Thyroid gland (tissue), 4 donors: ENCODE measurements around the gene ZC3H18. TPM values are rescaled to one million over a fixed set of nuclear protein-coding genes. Genes with fewer than 3 reads are reported as not detected.

ENCODE experiments used
- DNase-seq, 2 donors: peaks; one replicate each; pipeline ENCODE4 v3.0.0-alpha.2; 2019
- H3K27ac ChIP-seq, 3 donors: fragments of 200-600 bp; sonication (generic); 1 replicate in 2 of 3; 2 replicates in 1 of 3; pipeline ENCODE4 v1.5.1; 2016 to 2019; ENCODE audit warnings: mild to moderate bottlenecking in 1 of 3, moderate library complexity in 1 of 3
- H3K27me3 ChIP-seq: fragments of 200-600 bp; sonication (generic); one replicate; pipeline ENCODE4 v1.5.1; 2019
- H3K36me3 ChIP-seq, 2 donors: fragments of 200-600 bp; sonication (generic); one replicate each; pipeline ENCODE4 v1.5.1; 2016 to 2019
- H3K4me1 ChIP-seq, 2 donors: fragments of 200-600 bp; sonication (generic); one replicate each; pipeline ENCODE4 v1.5.1; 2017 to 2019
- H3K4me3 ChIP-seq, 3 donors: fragments of 200-600 bp; sonication (generic); replicated peaks in 1 of 3; 1 replicate in 2 of 3; 2 replicates in 1 of 3; pipeline ENCODE4 v1.5.1; 2016; ENCODE audit warnings: mild to moderate bottlenecking in 1 of 3
- H3K9me3 ChIP-seq: fragments of 200-600 bp; sonication (generic); one replicate; pipeline ENCODE4 v1.5.1; 2017
- POLR2A ChIP-seq, 2 donors: fragments of 450-650 bp; IDR thresholded peaks; one replicate each; pipeline ENCODE4 v1.6.1; 2017; ENCODE audit warnings: antibody characterized with exemption in 2 of 2, mild to moderate bottlenecking in 2 of 2, moderate library complexity in 1 of 2
- WGBS, 2 donors: methylation state at CpG; one replicate each; pipeline ENCODE4 v1.1.5; 2017; 5-methylcytosine and 5-hydroxymethylcytosine counted together
- intact Hi-C: fragments of 100-400 bp; cut with DNase I; formaldehyde crosslinking; loops from one replicate; pipeline ENCODE4 v1.15.1; 2023
- total RNA-seq, 4 donors: library from RNA; depleted of rRNA; stranded (reverse); fragments of >200 nt; gene quantifications; one replicate each; pipeline ENCODE4 v1.2.3, GENCODE V29; 2016
- TF ChIP-seq, protein P1 (sequence below), 6 experiments: fragments of 200-600 bp in 3 of 6; fragments of 450-650 bp in 3 of 6; sonication (generic) in 3 of 6; IDR thresholded peaks; one replicate each; pipeline ENCODE4 v1.5.1; 2016 to 2019; ENCODE audit warnings: antibody characterized with exemption in 6 of 6, mild to moderate bottlenecking in 2 of 6, inconsistent platforms in 1 of 6, moderate library complexity in 1 of 6

ZC3H18 gene
- total RNA-seq, 4 donors from 2014 or later, result 14.8 to 25.5 (median 20.9) TPM

DNA sequence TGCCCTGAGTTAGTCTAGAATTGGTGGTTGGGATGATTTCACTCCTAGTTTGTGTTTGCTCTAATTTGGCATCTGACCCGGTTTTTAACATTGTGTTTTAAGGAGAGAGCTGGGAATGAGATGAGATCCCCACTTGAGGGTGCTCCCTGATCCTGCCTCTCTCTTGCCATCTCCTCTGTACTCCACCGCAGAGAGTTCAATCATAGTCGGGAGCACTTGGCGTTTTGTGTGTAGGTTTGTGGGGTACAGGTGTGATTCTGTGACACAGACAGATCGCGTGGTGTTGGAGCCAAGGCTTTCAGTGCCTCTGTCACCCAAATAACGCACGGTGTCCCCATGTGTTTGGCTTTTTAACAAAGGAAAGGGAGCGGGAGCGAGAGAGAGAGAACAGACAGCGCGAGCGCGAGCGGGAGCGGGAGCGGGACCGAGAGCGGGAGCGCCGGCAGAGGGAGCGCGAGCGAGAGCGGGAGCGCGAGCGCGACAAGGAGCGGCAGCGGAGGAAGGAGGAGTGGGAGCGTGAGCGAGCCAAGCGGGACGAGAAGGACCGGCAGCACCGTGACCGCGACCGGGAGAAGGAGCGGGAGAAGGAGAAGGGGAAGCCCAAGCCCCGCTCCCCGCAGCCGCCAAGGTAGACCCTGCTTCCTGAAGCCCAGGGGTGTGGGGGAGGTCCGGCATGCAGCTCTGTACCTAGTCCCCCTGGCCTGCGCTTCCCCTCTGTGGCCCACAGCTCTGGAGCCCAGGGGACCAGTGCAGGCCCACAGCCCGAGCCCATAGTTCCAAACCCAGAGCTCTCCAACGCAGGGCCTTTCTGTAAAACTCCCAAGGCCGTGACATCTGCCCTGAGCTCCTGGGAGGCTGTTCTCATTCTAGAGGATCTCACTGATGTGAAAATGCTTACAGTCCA, 41.0 kb downstream of the ZC3H18 start:
- TF ChIP-seq POLR2A (IDR thresholded peaks at IDR 0.05), result no peak
- TF ChIP-seq, protein P1, sequence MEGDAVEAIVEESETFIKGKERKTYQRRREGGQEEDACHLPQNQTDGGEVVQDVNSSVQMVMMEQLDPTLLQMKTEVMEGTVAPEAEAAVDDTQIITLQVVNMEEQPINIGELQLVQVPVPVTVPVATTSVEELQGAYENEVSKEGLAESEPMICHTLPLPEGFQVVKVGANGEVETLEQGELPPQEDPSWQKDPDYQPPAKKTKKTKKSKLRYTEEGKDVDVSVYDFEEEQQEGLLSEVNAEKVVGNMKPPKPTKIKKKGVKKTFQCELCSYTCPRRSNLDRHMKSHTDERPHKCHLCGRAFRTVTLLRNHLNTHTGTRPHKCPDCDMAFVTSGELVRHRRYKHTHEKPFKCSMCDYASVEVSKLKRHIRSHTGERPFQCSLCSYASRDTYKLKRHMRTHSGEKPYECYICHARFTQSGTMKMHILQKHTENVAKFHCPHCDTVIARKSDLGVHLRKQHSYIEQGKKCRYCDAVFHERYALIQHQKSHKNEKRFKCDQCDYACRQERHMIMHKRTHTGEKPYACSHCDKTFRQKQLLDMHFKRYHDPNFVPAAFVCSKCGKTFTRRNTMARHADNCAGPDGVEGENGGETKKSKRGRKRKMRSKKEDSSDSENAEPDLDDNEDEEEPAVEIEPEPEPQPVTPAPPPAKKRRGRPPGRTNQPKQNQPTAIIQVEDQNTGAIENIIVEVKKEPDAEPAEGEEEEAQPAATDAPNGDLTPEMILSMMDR (IDR thresholded peaks at IDR 0.05), result no peak
- WGBS, 2 donors, result 84 to 85% methylated on average over 45 to 49 of the region's 49 CpGs
- H3K9me3 ChIP-seq, result no peaks in the 10 kb centered on the region
- H3K27me3 ChIP-seq, result no peaks in the 10 kb centered on the region
- no peak for DNase-seq
- H3K4me1 ChIP-seq, result peaks cover 0 to 5% of the 10 kb centered on the region in 2 donors
- intact Hi-C loops, result no loop called here
- H3K27ac ChIP-seq, result no peak overlapping the region
- peaks cover 23 to 33% of the 10 kb centered on the region in 2 donors for H3K36me3 ChIP-seq
- H3K4me3 ChIP-seq, result no peak overlapping the region

DNA sequence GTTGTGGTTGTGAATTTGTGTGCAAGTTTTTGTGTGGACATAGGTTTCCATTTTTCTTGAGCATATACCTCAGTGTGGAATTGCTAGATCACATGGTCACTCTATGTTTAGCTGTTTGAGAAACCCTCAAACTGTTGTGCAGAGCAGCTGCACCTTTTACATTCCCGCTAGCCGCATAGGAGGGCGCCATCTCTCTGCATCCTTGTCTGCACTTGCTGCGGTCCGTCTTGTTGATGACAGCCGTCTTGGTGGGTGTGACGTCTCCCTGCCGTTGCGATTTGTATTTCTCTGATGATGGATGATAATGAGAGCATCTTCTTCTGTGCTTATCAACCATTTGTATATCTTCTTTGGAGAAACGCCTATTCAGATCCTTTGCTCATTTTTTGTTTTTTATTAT, 43.1 kb downstream of the ZC3H18 start:
- no peaks in the 10 kb centered on the region for H3K9me3 ChIP-seq
- intact Hi-C loops, result no loop called here
- peaks cover 0 to 12% of the 10 kb centered on the region in 2 donors for H3K4me1 ChIP-seq

GRCh38 chr16:88613911-88614817, 44.0 kb downstream of the ZC3H18 start:
- DNase-seq, result no peak
- H3K4me3 ChIP-seq, result no peak overlapping the region
- intact Hi-C loops, result no loop called here
- no peak for TF ChIP-seq POLR2A (IDR thresholded peaks at IDR 0.05)
- TF ChIP-seq, protein P1 (IDR thresholded peaks at IDR 0.05), result no peak
- H3K36me3 ChIP-seq, result peaks cover 18 to 32% of the 10 kb centered on the region in 2 donors
- WGBS, 2 donors, result 86 to 91% methylated on average over 19 of the region's 19 CpGs
- no peaks in the 10 kb centered on the region for H3K27me3 ChIP-seq
- no peak overlapping the region for H3K27ac ChIP-seq
- no peaks in the 10 kb centered on the region for H3K9me3 ChIP-seq
- H3K4me1 ChIP-seq, result peaks cover 0 to 12% of the 10 kb centered on the region in 2 donors

More for the DNA sequence above, 43.1 kb downstream of the ZC3H18 start:
- WGBS, 2 donors, result 91 to 94% methylated on average over 10 of the region's 10 CpGs
- Histone ChIP-seq H3K4me3 (no peak overlapping the region), H3K27ac (no peak overlapping the region), H3K36me3 (peaks cover 23 to 33% of the 10 kb centered on the region in 2 donors), H3K27me3 (no peaks in the 10 kb centered on the region)
- no peak for DNase-seq
- TF ChIP-seq POLR2A (IDR thresholded peaks at IDR 0.05), result no peak
- TF ChIP-seq, protein P1 (IDR thresholded peaks at IDR 0.05), result no peak

DNA sequence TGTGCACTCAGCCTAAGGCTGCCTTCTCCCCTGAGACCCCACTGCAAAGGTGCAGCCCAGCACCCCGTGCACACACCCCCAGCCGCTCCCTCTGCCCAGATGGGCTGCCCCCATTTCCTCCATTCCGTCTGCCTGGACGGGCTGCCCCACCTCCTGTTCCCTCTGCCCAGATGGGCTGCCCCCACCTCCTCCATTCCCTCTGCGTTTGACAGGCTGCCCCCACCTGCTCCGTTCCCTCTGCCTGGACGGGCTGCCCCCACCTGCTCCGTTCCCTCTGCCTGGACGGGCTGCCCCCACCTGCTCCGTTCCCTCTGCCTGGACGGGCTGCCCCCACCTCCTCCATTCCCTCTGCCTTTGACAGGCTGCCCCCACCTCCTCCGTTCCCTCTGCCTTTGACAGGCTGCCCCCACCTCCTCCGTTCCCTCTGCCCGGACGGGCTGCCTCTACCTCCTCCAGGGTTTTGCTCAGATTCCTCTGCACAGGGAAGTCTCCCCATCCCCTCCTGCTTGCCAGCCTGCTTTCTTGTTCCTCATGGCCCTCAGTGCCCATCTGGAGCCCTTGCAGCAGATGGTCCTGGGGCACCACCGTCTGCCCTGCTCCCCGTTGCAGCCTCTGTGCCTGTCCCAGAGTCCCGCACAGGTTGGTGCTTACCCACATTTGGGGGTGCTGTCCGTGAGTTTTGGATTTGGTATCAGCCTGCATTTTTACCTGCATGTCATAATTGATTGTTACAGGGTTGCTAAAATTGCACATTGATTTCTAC, 44.8 kb downstream of the ZC3H18 start:
- H3K9me3 ChIP-seq, result no peaks in the 10 kb centered on the region
- 90 to 91% methylated on average over 19 of the region's 19 CpGs for WGBS, 2 donors
- peaks cover 0 to 12% of the 10 kb centered on the region in 2 donors for H3K4me1 ChIP-seq
- intact Hi-C loops, result no loop called here
- peaks cover 10 to 24% of the 10 kb centered on the region in 2 donors for H3K36me3 ChIP-seq
- no peak for TF ChIP-seq POLR2A (IDR thresholded peaks at IDR 0.05)
- no peak overlapping the region for H3K4me3 ChIP-seq
- H3K27ac ChIP-seq, result no peak overlapping the region
- H3K27me3 ChIP-seq, result no peaks in the 10 kb centered on the region
- DNase-seq, result no peak

DNA sequence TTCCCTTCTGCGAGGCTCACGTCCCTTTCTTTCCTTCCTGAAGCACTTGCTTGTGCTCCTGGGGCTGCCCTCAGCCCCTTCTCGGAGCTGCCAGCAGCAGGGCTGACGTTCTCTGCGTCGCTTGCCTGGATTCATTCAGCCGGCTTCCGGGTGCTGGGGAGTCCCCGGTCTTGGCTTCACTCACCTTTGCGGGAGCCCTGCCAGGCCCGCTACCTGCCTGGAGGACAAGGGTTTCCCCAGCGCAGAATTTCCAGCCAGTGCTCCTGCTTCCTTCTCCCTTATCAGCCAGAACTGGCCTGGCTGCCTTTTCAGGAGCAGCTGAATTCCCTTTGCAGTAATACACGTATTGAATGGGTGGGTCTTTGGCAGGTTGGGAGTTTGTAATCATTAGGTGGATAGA, 46.1 kb downstream of the ZC3H18 start:
- Histone ChIP-seq H3K9me3 (no peaks in the 10 kb centered on the region), H3K36me3 (peaks cover 3 to 11% of the 10 kb centered on the region in 2 donors), H3K27me3 (no peaks in the 10 kb centered on the region), H3K4me3 (no peak overlapping the region), H3K27ac (no peak overlapping the region), H3K4me1 (peaks cover 0 to 12% of the 10 kb centered on the region in 2 donors)
- peak; percentile 92 to 95 for DNase-seq
- TF ChIP-seq, protein P1 (IDR thresholded peaks at IDR 0.05), result no peak
- no peak for TF ChIP-seq POLR2A (IDR thresholded peaks at IDR 0.05)
- WGBS, 2 donors, result 41 to 48% methylated on average over 13 of the region's 13 CpGs
- intact Hi-C loops, result no loop called here
